ENCODE measurements around the gene TAP1.
"Not testable (repeated sequence)": the region's sequence is repeated elsewhere in the genome, so short reads cannot be mapped to it uniquely, and the experiment has no call there.

TAP1 gene

DNA sequence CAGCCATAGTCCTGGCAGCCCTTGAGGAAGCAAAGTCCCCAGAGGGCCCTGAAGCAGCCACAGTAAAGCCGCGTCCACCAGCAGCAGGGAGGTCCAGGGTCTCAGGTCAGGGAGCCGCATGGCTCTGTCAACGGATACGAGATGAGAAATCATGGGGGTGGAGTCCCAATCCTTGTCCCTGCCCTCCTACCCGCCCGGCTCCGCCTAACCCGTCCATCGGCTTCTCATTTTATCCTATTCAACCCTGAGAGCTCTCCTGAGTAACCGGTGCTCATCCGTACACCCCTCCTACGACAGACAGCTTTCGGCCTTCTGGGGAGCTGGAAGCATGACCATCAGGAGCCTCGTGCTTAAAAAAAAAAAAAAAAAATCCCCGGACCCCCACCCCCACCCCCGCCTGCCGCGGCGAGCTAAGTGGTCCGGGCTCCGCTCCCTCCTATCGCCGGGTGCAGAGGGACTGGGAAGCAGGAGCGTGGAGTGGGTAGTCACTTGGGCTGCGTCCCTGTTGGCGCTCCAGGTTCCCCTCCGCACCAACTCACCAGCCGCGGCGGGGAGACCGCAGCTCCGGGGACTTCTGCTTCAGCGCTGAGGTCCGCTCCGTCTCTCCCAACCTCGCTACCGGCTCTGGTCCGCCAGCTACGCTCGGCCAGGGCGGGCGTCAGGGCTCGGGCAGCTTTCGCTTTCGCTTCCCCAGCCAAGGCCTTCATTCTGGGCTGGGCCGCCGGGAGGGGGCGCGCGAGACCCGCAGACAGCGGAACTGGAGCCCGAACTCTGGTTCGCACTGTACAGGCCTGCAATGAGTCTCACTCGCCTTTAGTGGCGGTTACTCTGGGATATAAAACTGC is 15.2 kb downstream of the TAP1 start, which contains the start of gene TAP2:
TAP2 (minus strand) TSS at position 626 of the 845 bp plus-strand sequence; CDS start at position 120, 506 bp downstream.
- peak; percentile 92 for DNase-seq

DNA sequence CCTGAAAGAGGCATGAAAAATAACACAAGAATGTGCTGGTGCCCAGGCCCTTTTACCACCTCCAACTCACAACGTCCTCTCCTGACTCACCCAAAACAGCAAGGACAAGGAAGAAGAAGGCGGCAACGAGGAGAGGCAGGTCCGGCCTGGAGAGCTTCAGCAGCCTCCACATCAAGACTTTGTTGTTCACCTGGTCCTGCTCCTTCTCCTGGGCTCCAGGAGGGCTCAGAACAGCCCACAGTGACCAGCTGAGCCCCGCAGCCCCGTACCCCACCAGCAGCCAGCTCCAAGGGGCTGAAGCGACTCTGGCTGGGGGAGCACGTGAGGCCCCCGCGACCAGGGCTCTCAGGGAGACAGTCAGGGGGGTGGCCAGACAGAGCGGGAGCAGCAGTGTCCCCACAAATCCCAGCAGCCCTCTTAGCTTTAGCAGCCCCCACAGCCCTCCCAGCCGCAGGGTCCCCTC is 15.8 kb downstream of the TAP1 start:
- no peak for DNase-seq

DNA sequence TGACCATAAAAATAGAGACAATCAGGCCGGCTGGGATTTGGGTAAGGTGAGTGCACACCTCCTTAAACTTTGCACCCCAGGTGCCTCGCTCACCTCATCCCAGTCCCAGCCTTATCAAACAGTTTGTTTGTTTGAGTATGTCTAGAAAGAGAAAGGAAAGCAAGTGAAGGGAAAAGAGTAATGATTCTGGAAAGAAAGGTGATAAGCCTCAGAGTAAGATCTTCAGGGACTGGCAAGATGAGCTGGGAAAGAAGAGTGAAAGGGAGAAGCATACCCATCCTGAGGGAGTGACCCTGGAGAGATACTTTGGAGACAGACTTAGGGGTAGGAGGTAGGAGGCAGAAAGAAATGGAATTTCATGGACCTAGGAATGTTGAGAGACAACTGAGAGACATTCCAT is 16.6 kb downstream of the TAP1 start:
- DNase-seq, result no peak

DNA sequence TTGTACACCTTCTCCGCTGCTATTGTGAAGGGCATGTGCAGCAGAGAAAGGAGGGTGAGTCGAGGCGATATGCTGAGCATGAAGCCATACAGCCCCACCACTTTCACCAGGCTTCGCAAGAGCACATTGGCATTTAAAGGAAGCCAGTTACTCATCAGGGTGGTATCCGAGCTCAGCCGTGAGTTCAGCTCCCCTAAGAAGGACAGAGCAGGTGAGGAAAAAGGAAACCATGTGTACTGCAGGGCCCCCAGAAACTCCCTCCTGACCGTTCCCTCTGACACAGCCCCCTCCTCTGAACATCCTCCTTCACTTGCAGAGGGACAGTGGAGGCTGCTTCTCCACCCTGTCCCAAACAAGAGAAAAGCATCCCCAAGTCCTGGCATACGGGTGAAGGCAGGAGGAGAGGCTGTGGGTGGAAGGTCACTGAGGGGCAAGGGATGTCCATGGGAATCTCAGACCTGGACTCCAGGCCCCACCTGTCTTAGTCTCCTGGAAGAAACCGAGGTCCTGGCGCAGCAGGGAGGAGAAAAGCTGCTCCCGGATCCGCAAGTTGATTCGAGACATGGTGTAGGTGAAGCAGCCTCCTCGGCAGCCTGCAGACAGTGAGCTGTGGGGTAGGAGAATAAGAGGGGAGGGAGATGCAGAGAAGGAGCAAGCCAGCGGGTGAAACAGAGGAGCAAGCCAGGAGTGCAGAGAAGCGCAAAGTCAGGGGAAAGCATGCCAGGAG is 18.2 kb downstream of the TAP1 start:
- DNase-seq, result no peak

DNA sequence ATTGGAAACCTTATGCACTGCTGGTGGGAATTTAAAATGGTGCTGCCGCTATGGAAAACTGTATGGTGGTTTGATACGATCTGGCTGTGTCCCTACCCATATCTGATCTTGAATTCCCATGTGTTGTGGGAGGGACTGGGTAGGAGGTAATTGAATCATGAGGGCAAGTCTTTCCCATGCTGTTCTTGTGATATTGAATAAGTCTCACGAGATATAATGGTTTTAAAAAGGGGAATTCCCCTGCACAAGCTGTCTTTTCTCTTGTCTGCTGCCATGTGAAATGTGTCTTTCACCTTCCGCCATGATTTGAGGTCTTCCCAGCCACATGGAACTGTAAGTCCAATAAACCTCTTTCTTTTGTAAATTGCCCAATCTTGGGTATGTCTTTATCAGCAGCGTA is 19.8 kb downstream of the TAP1 start:
- DNase-seq, result no peak

DNA sequence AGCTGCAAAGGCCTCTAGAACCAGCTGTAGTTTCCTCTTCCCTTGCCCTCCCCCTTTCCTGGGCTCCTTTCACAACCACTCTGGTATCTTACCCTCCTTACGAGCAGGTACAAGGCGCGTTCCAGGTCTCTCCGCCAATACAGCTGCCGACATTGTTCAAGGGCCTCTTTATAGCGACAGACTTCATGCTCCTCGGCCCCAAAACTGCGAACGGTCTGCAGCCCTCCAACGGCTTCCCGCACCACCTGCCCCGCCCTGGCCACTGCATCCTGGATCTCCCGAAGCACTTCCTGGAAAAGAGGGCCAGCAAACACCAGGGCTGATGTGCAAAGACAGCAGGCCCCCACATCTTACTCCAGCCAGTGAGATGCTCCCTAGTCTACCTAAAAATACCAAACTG is 21.0 kb downstream of the TAP1 start:
- no peak for DNase-seq

DNA sequence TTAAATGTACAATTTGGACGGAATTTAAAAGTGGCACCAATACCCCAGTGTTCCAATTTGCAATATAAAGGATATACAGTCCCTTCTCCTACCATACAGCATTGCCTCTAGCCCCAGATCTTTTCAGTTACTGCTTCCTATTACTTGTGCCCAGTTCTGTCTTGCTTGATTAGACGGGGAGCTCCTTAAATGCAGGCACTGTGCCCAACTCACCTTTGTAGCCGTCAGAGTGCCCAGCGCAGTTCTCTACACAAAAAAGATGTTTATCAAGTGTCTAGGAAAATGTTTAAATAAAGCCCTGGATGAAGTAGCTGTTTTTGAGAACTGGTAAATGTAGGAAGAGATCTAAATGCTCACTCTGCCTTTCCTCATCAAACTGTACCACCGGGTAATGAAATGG is 22.6 kb downstream of the TAP1 start:
- no peak for DNase-seq

DNA sequence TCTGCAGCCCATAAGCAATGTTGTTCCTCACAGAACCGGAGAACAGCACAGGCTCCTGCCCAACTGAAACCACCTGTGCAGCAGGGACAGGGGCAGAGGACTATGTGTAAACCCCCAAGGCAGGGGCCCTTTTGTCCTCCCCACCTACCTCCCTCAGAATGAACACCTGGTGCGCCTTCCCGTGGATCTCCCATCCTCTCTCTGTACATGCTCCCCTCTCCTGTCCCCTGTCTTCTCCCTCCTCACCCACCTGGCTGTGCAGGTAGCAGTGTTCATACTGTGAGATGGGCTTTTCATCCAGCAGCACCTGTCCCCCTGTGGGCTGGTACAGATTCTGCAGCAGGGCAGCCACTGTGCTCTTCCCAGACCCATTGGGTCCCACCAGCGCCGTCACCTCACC is 23.5 kb downstream of the TAP1 start:
- DNase-seq, result no peak

DNA sequence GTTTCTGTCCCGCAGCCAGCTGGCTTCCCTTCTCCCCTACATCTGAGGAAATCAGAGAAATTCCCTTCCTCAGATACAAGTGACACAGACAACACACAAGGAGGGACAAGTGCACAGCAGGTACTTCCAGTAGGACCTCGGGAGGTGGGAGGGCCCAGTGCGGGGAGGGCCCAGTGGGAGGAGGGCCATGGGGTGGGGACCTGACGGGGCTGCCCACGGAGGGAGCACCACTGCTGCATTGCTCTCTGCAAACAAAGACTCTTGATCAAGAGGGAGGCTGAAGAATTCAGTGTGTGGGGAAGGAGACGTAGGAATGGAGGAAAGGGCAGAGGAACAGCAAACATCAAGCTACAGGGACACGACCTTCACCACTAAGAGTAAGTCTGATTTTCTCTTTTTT is 24.0 kb downstream of the TAP1 start:
- DNase-seq, result no peak

DNA sequence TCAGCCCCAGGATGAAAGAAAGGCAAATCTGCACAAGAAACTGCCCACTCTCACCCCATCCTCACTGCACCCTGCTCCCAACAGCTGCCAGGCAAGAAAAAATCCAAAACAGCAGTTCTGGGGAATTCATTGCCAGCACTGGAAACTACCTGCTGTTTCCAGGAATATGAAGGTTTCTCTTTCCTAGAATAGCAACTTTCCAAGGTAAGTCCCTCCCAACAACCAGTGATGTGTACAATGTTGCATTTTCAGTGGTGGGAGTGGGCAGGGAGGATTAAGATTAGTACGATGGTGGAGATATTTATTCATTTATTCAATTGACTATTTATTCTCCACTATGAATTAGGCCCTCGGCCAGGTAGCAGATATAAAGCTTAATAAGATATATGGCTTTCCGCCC is 26.5 kb downstream of the TAP1 start:
- no peak for DNase-seq

DNA sequence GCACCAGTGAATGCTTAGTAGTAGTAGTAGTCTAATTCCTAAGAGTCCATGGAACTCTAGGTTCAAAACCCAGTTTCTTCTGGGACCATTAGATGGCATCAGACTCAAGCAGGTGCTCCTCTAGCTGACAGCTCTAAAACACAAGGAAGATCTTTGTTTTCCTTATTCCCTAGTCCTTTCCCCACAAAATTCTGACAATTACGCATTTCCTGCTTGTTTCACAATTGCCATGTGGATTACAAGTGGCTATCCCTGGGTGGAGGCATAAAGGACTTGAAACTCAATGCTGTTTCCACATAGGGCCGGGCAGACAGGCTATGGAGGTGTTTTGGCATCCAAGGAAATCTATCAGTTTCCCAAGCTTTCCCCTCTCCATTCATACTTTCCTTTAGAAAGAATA is 27.5 kb downstream of the TAP1 start:
- DNase-seq, result no peak

DNA sequence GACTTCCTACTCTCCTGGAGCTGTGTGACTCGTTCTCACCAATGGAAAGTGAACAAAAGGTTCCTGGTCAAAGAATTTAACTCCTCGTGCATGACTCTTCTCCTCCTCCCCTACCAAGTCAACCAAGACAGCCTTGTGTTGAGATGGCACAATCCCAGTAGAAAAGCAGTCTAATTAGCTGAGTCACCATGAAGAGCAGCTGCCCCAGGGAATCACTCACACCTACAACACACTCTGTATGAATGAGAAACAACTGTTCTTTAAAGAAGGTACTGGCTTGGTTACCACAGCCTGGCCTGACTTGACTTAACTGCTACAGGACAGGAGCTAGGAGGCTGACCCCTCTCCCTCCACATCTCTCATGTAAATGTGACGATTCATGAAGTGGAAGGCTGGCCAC is 33.8 kb downstream of the TAP1 start:
- DNase-seq, result no peak

DNA sequence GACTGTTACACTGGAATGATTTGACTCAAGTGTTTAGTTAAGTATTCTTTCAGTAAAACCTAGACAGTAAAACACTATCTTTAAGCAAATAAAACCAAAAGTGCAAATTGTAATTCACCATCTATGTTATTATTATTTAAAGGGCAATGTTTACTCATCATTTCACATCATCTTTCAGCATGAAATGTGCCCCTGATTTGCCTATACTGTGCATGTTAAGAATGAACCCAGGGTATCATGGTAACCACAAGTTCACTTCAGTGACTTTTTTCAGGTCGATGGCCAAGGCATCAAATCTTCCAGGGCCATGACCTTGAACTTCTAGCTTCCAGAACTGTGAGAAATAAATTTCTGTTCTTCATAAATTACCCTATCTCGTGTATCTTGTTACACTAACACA is 34.6 kb downstream of the TAP1 start:
- no peak for DNase-seq

DNA sequence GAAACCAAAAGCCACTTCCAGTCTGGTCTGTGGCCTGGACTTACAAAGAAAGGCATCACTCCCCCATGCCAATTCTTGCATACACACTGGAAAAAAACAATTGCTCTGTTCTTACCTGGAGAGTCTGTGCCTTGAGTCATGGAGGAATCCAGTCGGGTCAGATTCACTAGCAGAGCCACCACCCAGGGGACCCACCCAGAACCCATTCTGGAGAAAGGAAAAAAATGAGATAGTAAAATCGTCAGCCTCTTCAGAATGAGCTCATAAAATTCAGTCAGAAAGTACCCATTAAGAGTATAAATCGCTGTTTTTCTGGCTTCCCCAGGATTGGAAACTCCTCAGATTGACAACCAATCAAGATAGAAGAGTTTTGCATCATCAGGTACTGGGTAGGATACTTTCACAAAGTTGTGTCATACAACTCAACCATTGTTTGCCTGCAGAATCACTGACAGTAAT is 36.7 kb downstream of the TAP1 start, which contains the start of gene HLA-DOB:
HLA-DOB (minus strand) TSS at position 257 of the 459 bp plus-strand sequence; CDS start at position 206, 51 bp downstream.
- DNase-seq, result no peak

DNA sequence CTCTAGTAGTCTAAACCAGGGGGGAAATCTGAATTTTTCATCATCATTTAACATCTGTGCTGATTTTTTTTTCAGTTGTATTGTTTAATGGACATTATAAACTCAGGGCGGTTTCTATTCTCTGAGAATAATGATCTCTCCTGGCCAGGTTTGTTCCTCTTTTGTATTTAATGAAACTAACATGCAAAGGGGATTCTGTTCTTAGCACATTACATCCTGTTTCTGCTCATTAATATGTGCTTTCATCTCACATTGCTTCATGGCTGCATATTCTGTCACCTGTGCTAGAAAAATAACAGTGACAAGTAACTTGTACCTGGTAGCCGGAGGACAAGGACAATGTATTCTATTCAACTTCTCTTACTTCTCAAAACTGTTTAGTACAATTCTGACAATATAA is 37.5 kb downstream of the TAP1 start:
- peak; percentile 27 for DNase-seq

DNA sequence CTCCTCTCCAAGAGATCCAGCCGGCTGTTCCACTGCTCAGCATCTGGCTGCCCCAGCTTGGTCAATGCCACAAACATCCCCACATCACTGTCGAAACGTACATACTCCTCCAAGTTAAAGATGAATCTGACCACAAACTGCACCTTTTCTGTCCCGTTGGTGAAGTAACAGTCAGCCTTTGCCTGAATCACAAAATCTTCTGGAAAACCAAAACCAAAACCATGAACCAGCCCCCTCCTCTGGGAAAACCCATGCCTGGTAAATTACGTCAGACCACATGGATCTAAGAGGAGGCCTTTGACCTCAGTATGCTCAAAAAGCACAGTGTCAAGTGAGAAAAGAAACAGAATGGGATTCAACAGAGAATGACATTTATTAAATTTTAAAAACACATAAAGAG is 38.4 kb downstream of the TAP1 start:
- DNase-seq, result no peak

DNA sequence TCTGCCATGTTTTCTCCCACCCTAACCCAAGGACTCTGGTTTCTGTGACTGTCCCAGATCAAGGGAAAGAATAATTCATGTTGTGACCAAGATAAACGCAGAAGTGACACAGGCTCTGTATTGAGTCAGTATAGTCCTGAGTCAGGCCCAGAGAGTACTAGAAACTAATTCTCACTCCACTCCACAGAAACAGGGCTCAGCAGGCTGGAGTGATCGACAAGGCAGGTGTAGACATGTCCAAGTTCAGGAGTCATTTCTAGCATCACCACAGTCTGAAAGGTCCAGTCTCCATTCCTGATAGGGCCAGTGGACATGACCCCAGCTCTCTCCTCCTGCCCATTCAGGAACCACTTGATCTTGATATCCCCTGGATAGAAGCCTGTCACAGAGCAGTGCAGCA is 39.4 kb downstream of the TAP1 start:
- peak; percentile 33 for DNase-seq

DNA sequence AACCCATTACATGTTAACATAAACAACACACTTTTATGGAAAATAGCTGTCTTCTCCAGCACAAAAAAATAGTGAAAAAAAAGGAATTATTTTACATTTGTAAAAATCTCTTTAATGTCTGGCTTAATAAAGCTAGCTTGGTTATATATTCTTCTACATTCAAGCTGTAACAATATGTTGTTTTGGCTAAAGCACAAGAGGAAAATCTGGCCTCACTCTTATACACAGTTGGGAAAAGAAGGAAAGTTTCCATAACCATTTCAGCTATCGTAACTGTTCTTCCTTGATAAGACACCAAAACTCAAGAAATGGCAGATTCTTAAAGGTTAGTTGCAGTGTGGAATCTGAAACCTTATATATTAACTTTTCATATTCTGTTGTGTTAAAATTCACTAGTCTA is 44.3 kb downstream of the TAP1 start:
- no peak for DNase-seq

DNA sequence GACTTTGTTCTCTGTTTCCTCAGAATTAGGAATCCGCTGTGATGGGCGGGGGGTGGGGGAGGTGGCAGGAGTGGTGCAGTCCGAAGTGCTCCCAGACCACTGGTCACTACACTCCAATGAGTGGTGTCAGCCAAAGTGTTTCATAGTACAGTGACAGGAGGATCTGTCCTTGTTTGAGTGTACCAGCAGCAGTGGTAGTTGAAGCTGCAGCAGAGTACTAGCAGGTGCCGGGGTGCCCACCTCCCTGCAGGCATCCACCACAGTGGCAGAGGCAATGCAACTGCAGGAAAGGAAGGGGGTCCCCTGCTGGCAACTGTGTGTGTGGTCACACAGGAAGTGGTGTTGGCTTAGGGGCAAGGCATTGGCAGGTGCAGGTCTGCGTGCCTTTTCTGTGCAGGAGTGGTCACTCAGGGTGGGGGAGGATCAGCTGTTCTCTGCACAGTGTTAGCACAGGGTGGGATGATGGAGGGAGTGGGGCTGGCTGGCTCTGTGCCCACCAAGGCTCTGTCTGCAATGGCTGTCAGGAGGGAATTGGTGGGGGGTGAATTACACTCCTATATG is 46.4 kb downstream of the TAP1 start:
- no peak for DNase-seq

DNA sequence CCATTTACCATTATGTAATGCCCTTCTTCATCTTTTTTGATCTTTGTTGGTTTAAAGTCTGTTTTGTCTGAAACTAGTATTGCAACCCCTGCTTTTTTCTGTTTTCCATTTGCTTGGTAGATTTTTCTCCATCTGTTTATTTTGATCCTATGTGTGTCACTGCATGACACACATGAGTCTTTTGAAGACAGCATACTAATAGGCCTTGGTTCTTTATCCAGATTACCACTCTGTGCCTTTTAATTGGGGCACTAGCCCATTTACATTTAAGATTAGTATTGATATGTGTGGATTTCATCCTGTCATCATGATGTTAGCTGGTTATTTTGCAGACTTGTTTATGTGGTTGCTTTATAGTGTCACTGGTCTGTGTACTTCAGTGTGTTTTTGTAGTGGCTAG is 48.1 kb downstream of the TAP1 start:
- not testable (repeated sequence) for DNase-seq

DNA sequence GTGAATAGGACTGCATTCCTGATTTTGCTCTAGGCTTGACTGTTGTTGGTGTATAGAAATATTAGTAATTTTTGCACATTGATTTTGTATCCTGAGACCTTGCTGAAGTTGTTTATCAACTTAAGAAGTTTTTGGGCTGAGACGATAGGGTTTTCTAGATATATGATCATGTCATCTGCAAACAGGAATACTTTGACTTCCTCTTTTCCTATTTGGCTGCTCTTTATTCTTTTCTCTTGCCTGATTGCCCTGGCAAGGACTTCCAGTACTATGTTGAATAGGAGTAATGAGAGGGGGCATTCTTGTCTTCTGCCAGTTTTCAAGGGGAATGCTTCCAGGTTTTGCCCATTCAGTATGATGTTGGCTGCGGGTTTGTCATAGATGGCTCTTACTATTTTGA is 50.1 kb downstream of the TAP1 start:
- peak; percentile 22 for DNase-seq

DNA sequence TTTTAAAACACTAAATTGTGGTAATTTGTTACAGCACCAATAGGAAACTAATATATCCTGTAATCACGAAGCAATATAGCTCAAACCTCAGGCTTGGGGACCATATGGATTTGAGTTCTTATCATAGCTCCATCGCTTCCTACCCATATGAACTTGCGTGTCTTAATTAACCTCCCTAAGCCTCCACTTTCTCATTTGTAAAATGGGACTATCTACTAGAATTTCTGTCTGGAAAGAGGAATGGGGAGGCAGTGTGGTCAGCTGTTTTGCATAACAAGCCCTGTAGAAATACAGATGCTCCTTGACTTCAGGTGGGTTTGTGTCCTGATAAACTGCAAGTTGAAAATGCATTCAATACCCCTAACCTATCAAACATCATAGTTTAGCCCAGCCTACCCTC is 53.8 kb downstream of the TAP1 start:
- no peak for DNase-seq

DNA sequence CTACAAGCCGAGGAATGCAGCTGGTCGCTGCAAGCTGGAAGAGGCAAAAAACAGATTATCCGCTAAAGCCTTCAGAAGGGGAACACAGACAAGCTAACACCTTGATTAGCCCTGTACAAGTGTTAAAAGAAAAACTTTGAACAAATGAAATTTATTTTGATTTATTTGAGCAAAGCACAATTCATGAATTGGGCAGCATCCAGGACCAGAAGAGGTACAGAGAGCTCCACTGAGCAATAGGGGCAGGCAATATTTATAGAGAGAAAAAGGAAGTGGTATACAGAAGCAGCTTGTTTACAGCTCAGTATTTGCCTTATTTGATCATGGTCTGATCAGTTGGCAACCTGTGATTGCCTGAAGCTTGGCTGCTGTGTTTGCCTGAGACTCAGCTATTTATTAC is 54.3 kb downstream of the TAP1 start:
- DNase-seq, result no peak
